G401.6 (cell line): ENCODE results near the gene HS6ST3.

Experiments
- FAIRE-seq: peaks from 2 replicates; lab custom pipeline; 2012; peaks lifted over from hg19 to GRCh38; lab: Jason Lieb, UNC

Gene HS6ST3

DNA sequence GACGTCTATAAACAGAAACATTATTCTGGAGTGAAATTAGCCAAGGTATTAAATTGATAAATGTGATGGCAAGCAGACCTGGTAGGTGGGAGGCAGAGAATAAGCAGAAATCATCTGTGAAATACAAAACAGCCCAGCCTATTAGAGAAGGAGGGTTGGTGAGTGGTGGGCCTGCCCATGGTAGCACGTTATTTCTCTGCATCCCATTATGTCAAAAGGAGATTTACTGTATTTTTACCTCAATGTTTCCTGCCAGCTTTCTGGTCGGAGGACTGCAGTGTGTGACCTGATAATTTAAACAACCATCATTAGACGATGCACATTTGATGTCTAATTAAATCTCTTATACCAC lies 703.5 kb downstream of the HS6ST3 start:
- no peak for FAIRE-seq

DNA sequence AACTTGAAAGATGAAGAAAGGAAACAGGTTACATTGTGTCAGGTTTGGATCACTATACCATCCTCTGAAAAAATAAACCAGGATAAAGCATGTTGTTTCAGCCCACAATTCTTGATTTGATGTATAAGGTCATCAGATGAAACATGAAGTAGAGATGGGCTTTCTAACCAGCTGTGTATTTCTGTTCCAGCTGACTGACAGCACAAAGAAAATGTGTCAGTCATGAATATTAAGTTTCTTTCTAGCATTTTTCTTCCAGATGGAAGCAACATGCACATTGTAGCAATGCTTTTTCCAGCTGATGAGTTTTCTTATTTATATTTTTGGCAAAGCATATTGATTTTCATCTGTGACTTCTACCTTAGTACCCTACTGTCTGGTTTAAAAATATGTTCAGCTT lies 704.8 kb downstream of the HS6ST3 start:
- no peak for FAIRE-seq

DNA sequence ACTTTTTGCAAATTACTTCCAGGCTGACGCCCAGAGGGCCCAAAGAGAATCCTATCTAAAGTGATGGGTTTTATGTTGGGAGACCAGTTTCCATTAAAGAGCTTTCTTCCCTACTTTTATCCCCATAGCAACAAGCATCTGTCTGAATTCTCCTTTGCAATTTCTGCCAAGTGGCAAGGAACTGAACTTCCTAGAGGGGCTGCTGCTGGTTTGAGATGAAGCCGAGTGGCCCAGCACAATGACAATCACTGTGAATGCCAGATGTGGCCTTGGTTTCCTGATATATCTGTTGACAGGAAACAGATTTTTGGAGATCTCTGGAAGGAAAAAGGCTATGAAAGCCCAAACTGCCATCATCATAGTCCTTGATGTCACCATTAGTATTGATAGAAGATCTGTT lies 705.8 kb downstream of the HS6ST3 start:
- FAIRE-seq, result no peak

DNA sequence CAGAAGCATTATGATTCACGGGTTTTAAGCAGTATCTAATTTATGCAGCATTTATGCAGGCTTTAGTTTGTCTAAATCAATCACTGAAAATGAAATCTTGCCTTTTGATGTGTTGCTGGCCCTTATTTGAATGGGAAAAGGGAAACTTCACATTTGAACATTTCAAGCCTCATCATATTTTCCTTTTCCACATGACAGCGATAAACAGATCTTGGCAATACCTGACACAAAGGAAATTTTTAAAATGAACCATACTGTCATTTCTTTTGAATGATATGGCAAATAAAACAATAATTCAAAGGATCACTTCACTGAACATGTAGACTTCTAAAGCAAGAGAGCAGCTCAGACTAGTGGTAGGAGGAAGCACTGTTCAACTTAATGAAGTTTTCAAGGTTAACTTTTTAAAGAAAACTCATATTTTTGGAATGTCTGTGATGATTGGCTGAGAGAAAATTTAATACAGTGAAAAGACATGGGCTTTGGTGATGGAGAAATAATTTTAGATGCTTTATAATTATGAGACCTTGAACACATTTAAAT lies 706.3 kb downstream of the HS6ST3 start:
- no peak for FAIRE-seq

DNA sequence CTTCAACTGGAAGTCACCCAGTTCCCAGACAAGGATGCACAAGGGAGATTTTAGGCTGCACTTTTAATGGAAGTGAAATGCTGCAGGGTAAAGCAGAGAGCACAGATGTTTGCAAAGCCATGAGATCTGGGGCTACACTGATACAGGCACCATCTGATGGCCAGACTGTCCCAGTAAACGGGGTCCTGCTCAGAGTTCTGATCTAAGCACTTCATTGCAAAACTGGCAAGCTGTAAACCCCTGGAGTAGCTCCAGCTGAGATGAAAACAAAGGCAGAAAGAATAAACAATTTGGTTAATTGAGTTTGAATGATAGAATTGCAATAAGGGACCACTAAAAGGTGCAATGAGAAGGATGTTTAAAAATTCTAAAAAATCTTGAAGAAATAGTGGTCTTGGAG lies 707.2 kb downstream of the HS6ST3 start:
- FAIRE-seq, result no peak

DNA sequence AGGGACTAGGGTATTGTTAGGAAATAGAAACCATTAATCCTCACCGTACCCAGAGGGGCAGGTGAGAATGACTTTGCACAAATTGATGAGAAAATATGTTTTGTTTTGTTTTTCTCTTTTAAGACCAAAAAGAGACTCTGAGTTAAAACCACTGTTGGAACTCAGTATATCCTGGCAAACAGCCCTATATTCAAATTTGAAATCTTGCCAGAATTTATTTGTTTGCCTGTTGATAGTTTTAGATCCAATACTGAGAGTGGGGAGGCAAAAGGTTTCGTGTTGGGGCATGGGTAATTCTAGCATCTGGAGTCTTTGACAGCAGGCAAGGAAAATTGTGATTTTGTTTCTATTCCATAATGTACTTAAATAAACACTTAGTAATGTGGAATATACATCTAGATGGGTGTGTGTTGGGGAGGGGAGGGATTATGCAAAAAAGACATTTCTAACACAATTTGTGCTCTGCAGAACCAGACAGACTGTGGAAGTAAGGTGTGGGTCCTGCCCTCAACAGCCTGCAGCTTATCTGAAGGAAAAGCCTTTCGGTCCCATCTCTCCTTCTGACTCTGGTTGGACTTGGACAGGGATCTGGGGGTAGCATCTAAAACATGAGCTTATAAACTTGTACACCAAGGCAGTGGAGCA lies 713.7 kb downstream of the HS6ST3 start:
- no peak for FAIRE-seq

DNA sequence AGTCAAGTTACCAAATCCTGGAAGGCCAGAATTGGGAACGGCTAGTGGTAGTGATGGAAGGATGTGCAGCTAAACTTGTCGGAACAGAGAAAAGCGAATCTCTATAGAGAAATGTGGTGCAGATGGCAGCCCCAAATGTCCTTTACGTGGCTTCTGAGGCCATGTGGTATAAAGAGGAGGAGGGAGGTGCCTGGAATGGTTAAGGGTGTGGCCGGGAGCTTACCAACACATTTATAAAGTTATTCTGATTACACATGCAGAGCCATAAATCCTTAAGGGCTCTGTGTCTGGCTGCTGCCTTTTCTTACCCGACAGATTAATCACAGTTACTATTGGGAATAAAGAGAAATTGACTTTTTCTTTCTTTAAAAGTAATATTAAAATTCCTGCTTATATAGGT lies 714.3 kb downstream of the HS6ST3 start:
- FAIRE-seq, result no peak

DNA sequence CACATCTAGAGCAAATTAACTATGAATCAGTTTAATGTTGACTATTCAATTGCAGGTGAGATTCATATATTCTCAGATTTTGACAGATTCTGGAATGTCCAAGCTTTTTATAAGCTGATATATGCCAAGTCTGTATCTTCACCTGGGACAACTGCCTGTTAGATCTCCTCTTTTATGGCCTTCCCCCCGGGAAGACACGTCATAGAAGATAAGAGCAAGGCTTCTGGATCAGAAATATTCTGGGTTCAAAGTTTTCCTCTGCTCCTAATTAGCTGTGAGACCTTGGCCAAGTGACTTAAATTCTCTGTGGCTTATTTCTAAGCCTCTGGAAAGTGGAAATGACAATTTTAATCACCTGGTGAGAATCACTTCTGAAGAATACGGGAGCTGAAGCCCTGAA lies 716.8 kb downstream of the HS6ST3 start:
- FAIRE-seq, result no peak

DNA sequence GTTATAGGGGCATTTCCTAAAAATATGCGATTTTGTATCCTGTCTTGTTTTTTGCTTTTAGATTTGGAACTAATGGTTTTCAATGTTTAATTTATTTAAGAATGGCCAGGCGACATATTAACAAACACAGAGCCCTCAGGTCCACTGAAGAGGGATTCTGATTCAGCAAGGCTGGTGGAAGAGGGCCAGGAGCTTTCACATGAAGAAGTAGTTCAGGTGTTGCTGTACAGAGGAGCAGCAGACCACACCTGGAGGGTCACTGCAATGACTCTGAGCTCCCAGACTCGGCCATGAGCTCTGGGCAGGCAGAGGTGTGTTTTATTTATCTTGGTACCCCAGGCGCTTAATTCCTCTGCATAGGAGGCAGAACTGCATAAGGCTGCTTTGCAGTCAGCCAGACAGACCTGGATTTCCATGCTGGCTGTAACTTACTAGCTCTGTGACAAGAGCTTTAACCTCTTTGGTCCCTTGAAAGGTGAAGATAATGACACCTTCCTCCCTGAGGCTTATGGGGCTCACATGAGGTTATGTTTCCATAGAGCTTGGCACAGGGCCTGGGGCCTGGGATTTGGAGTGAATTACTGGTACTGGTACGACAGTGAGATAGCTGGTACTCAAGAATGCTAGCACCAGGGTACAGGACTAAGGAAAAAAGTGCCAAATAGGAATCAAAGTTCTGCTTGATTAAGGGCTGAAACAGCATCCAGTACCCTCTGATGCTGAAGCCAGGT lies 719.6 kb downstream of the HS6ST3 start:
- no peak for FAIRE-seq

DNA sequence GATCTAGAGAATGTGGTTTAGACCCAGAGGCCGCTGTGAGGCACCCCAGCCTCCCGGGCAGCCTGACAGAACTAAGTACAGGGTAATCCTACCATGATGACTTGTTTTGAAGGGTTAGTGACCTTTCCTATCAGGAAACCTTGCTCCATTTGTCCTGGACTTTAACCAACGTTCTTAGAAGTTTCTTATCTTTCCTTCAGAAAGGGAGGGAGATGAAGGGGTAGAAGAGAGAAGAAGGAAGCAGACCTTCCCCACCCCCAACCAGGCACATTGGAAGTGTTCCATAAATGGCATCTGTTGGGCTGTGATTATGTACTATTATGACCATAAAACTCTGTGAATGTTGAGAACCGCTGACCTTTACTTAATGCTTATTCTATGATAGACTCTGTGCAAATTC lies 720.2 kb downstream of the HS6ST3 start:
- FAIRE-seq, result no peak

DNA sequence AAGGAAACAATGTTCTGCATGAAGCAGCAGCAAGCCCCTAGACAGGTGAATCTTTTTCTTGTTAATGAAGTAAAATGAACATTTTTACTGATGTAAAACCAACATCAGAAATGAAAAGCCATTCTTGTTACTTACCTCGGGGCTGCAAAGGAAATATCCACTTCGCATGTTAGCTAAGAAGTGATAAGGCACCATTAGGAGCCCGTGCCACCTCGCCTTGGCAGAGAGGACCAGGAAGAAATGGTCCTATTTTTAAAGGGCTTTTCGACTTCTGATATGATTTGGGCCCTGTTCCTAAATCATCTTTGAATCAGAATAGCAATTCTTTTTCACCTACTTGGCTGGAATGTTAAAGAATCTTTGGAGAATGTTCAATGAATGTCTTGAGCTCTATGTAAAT lies 721.1 kb downstream of the HS6ST3 start:
- no peak for FAIRE-seq

DNA sequence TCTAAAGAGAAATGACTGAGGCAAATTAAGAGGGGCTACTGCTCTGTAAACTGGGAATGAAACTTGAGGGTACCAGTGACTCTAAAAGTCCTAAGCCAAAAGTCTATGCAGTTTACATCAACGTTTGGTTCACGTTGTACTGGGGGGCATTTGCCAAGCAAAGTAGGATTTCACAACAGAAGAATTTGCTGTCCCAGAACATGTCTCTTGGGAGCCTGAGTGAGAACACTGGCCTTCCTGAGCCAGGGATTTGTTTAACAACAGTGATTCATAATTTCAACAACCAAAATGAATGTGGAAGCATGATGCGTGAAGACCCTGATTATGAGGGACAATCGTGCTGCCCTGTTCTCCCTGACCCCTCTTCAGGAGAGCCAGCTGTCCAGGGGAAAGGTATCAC lies 726.4 kb downstream of the HS6ST3 start:
- FAIRE-seq, result no peak

DNA sequence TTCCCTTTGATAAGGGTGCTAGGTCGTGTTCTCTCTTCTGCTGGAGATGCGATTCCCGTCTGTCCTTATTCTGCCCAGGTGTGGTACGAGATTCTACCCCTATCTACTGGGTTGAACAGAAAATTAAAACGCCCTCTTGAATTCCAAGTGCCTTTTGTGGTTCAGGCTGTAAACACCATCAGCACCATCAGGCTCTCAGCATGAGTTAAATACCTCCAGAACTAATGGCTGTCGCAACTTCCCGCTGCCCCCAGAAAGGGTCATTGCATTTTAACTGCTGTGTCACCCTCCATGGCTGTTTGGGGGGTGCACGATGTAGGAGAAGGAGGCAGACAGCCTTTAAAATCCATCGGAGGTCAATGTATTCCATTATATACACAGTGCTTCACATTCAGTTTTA lies 727.0 kb downstream of the HS6ST3 start:
- FAIRE-seq, result no peak

DNA sequence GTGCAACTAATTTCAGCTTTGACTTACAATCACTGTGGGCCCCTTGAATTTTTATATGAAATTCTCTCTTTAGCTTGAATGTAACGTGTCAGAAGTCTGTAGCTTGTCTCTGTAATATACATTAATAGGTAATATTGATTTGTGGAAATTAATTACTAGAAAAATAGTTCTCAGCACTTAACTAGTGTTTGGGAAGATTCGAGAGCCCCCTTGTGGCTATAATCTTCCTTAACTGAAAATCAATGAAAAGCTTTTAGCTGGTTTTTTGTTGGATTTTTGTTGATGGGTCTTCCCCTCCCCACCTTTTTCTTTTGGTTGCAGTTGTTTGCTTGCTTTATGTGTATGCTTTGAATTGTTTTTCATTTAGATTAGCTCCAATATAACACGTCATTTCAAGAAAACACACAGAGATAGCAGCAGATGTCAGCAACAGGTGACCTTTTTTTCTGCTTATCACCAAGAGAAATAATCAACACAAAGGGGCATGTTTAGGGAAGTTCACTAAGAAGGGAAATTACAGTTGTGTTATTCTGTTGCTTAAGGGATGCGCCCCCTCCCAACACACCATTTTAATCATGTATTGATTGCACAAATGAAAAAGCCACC lies 727.5 kb downstream of the HS6ST3 start:
- peak; percentile 91 for FAIRE-seq

DNA sequence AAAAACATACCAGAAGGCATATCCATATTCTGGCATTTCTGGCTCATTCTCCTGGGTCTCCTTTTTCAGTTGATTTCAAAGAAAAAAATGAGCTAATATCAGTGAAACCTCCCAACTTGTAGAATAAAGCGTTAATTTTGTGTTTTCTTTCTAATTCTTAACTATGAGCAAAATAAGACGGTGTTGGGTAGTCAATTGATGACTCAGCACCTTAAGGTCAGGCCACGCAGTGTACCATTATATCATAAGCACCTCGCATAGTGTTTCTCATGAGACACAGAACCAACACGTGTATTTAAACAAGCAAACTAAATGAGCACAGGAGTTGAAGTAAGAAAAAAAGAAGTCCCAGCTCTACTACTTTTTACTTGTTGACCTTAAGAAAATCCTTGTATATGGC lies 729.5 kb downstream of the HS6ST3 start:
- no peak for FAIRE-seq

DNA sequence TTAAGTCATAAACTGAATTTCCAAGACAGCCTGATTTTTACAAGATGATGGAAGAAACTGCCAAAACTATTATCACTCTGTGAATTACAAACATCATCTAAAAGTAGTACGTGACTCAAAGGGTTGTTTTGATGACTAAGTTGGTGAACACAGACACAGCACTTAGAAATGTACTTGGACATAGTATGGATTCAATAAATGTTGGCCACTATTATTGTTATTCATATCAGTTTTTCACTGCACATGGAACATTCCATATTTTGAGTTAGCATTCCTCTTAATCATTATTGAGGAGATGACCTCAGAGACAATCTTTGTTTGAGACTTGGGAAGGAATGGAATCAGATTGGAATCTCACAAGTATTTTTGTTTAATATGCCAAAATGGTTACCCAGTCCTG lies 731.5 kb downstream of the HS6ST3 start:
- no peak for FAIRE-seq

DNA sequence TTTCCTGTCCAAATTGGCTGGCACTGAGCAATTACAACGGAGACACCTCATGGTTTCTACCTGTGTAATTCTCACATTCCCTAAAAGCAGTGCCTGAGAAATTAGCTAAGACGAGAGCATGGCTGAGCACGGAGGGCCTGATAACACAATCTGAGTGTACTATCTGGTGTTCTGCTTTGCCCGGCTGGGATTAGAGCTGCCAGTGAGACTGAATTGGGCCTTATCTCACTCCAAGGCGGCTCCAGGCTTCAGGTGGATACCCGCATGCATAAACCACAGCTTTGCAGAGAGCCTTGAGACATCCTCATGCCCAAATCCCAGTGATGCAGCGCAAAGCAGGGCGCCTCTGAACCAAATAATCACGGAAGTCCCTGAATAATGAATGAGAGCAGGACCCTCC lies 732.1 kb downstream of the HS6ST3 start:
- no peak for FAIRE-seq

DNA sequence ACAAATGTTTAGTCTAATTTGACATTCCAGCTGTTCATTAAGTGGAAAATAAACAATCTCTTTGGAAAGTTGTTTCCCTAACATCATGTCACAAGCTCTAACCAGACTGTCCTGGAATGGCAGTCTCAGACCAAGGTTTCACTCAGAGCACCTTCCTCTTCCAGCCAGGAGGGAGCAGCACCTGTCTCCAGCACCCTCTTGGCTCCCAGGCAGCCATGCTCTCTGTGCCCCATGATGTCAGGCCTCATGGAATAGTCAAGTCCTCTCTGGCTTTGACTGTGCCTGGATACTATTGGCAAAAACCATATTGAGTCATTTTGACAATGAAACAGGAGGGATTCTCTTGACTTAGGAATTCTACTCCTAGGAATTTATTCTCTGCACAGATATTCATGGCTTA lies 733.0 kb downstream of the HS6ST3 start:
- no peak for FAIRE-seq

DNA sequence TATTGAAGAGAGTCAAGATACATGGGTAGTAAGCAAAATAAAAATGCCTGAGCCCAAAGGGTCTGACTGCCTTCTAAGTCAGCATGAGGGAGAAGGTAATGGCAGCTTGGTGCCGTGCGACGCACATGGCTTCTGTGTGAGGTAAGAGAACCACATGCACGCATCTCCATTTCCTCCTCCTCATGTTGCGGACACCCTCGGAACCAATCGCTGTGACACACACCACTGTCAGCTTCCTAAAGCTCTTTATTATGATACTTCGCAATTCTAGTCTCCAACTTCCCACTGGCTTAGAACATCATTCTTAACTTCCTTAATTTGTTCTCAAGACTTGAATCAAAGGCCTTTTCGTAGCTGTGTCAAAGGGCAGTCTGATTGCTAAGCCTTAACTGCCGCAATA lies 734.2 kb downstream of the HS6ST3 start:
- no peak for FAIRE-seq

DNA sequence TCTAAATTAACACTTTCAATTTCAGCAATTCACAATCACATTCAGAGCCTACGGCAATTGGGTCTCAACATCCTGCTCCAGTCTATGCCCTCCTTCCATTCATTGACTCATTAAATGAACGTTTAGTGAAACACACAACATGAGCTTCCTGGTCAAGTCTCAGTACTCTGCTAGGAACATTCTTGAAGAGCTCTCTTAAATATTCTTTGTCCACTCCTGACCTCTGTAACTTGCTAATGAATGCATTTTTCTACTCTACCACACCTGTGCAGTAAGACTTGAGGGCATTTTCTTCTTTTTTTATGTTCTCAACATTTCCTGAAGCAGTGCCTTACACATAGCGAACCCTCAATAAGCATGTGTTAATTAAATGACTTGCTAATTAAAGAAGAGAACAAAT lies 735.7 kb downstream of the HS6ST3 start:
- FAIRE-seq, result no peak

DNA sequence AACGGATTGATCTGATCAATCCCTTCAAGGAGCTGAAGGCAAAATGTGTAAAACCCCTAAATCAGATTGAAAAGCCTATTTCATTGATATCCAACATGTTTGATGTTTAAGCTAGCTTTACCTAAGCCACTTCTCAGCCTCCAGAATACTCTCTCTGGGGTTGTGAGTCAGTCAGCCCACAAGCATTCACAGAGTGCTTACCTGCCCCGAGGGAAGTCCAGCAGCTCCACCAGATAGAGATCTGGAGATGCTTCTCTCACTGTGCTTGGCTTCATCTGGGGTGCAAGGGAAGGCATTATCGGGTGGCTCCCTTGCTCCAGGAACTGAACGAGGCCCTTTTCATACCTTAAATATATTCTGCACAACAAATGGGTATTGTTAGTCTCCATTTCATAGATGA lies 744.7 kb downstream of the HS6ST3 start:
- FAIRE-seq, result no peak

DNA sequence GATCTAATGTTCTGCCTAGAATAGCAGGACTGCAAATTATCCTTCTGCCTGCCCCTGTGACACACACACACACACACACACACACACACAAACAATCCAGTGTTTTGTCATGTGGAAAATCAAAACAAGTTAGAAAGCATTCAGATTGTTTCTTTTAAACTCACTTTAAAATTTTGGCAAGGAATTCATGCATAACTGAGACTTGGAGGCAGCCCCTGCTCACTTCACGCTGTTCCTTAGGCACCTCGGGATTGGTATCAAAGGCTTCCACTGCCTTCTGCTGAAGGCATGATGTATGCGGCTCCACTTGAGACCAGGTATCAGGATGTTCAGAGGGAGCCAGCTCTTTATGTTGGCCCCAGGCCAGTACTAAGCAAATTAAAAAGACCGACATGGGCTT lies 745.6 kb downstream of the HS6ST3 start:
- no peak for FAIRE-seq

DNA sequence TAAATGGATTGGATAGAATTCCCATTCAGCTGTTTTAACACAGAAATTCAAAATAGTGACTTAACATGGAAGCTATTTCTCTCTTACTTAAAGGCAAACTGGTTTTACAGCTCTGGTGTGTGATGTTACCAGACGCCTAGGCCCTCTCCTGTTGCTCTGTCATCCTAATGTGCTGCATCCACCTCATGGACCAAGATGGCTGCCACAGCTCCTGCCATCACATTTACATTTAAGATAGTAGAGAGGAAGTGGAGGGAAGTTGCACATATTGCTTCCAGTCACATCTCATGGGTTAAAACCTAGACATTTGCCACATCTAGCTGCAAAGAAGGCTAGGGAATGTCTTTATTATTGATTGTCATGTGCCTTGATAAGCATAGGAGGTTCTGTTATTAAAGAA lies 746.8 kb downstream of the HS6ST3 start:
- FAIRE-seq, result no peak

DNA sequence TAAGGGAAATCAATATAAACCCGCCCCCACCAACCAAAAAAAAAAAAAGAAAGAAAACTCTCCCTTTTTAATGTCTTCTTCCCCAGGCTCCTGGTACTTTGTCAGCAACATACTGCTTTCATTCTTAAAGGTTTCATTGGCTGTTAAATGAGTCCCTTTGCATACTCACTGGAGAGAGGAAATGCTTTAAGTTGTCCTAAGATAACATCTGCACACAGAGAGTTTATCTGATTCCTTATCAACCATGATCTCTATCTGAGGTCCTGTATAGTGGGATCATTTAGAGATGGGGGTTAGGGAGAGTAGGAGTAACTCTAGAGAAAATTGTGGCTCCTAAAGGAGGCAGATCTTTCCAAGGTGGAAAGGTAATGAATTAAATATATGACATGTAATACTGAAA lies 747.9 kb downstream of the HS6ST3 start:
- no peak for FAIRE-seq
